IPS DF 4.7 (cell line): Measurements from ENCODE around the gene LIX1L.
A peak's percentile ranks its signal among the peaks of the same experiment; 100 is the strongest.
"Not testable (repeated sequence)": the region's sequence is repeated elsewhere in the genome, so short reads cannot be mapped to it uniquely, and the experiment has no call there.

Source experiments
- DNase-seq: peaks from one replicate; pipeline ENCODE4 v3.0.0-alpha.2; 2013; ENCODE audit warnings: low spot score; ENCODE audit errors: extremely low read depth

The LIX1L gene

GRCh38 chr1:145936247-145936646 is 21.6 kb downstream of the LIX1L start:
- no peak for DNase-seq

GRCh38 chr1:145935708-145936107 is 22.1 kb downstream of the LIX1L start:
- no peak for DNase-seq

- not testable (repeated sequence) for DNase-seq
Measured at GRCh38 chr1:145932522-145933009, 25.3 kb downstream of the LIX1L start.

GRCh38 chr1:145927916-145928643 is 29.7 kb downstream of the LIX1L start:
- DNase-seq, result no peak

GRCh38 chr1:145927063-145927886 is 30.5 kb downstream of the LIX1L start, which contains the start of gene RBM8A:
Gene RBM8A, minus strand, starts transcription at chr1:145927484. Its CDS starts 58 bp downstream, at chr1:145927426.
- DNase-seq, result peak; percentile 97

GRCh38 chr1:145926686-145927062 is 31.1 kb downstream of the LIX1L start:
- DNase-seq, result no peak

GRCh38 chr1:145922266-145922665 is 35.6 kb downstream of the LIX1L start:
- no peak for DNase-seq

- not testable (repeated sequence) for DNase-seq
Measured at GRCh38 chr1:145920297-145920696, 37.5 kb downstream of the LIX1L start.

GRCh38 chr1:145918992-145919939 is 38.6 kb downstream of the LIX1L start:
- DNase-seq, result no peak

- no peak for DNase-seq
Measured at GRCh38 chr1:145918144-145918991, 39.4 kb downstream of the LIX1L start, which contains the start of gene PEX11B. Gene PEX11B, minus strand, starts transcription at chr1:145918717. Its CDS starts 29 bp downstream, at chr1:145918688.

- DNase-seq, result no peak
Measured at GRCh38 chr1:145917595-145917994, 40.2 kb downstream of the LIX1L start.

GRCh38 chr1:145916745-145917144 is 41.1 kb downstream of the LIX1L start:
- no peak for DNase-seq

- no peak for DNase-seq
Measured at GRCh38 chr1:145912128-145912641, 45.6 kb downstream of the LIX1L start.

- no peak for DNase-seq
Measured at GRCh38 chr1:145908653-145909052, 49.2 kb downstream of the LIX1L start.

- no peak for DNase-seq
Measured at GRCh38 chr1:145906954-145907753, 50.7 kb downstream of the LIX1L start.

- DNase-seq, result no peak
Measured at GRCh38 chr1:145901312-145902021, 56.4 kb downstream of the LIX1L start.

GRCh38 chr1:145898756-145899155 is 59.1 kb downstream of the LIX1L start:
- DNase-seq, result no peak

GRCh38 chr1:145897969-145898368 is 59.8 kb downstream of the LIX1L start:
- DNase-seq, result no peak
